NCI-H187 (cell line): ENCODE data around the gene OR9A4.
"Not testable (repeated sequence)": the region's sequence is repeated elsewhere in the genome, so short reads cannot be mapped to it uniquely, and the experiment has no call there.

Source experiments
- DNase-seq, 2 experiments: peaks; one replicate each; lab custom pipeline; 2025; lab: John Stamatoyannopoulos, UW

The OR9A4 gene

GRCh38 chr7:141916099-141916498 is at the start of gene OR9A4:
OR9A4 (plus strand) TSS chr7:141916399; CDS start chr7:141918876, 2,477 bp downstream.
- no peak for DNase-seq

DNA sequence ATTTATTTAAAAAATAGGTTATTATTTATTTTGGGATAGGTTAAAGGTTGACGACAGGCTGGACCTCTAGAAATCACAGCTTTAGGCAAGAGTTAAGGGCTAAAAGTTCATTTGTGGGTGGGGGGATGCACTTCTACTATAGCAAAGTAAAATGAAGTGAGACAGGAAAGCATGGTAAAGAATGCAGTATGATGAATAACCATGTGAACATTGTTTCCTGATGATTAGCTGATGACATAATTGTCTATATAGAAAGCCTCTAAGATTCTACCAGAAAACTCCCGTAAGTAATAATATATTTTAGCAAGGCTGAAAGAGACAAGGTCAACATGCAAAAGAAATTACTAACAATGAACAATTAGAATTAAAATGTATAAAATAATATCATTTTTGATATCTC is 49.2 kb upstream of the OR9A4 start:
- no peak for DNase-seq

DNA sequence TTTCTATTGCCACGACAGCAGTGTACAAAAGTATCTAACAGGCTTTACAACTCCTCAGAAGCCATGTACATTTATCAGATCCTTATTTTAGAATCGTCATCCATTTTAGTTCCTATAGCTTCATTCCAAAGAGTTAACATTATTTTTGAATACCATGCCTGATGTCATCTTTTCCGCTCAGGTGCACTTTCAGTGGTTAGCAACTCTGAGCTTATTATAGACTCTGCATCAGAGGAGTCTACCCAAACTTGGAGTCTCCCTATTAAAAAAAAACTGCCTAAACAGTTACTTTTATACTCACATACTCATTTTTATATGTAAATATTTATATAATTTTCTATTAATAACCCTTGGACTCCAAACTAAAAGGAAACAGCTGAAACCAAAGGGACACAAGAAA is 43.3 kb upstream of the OR9A4 start:
- DNase-seq: no peak

GRCh38 chr7:141874787-141875186 is 41.4 kb upstream of the OR9A4 start:
- no peak for DNase-seq

DNA sequence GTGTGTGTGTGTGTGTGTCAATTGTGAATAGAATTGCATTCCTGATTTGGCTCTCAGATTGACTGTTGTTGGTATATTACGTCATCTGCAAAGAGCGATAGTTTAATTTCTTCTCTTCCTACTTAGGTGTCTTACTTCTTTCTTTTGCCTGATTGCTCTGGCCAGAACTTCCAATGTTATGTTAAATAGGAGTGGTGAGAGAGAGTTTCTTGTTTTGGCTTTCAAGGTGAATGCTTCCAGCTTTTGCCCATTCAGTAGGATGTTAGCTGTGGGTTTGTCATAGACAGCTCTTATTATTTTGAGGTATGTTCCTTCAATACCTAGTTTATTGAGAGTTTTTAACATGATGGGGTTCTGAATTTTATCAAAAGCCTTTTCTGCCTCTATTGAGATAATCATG is 40.7 kb upstream of the OR9A4 start:
- no peak for DNase-seq

DNA sequence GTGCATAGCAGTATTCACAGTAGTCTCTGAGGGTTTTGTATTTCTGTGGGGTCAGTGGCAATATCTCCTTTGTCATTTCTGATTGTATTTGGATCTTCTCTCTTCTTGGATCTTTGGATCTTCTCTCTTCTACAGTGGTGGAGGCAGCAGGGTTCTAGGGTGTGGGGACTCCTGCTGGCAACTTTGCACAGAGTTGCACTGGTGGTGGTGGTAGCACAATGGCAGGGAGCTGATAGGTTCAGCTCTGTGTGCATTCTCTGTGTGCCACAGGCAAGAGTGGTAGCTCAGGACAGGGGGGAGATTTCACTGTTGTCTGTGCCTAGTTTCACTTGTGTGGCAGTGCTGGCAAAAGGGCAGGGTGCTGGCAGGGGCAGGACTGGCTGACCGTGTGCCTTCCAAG is 39.8 kb upstream of the OR9A4 start:
- DNase-seq: no peak

GRCh38 chr7:141877365-141877764 is 38.8 kb upstream of the OR9A4 start:
- DNase-seq: no peak

GRCh38 chr7:141880960-141881359 is 35.2 kb upstream of the OR9A4 start:
- no peak for DNase-seq

DNA sequence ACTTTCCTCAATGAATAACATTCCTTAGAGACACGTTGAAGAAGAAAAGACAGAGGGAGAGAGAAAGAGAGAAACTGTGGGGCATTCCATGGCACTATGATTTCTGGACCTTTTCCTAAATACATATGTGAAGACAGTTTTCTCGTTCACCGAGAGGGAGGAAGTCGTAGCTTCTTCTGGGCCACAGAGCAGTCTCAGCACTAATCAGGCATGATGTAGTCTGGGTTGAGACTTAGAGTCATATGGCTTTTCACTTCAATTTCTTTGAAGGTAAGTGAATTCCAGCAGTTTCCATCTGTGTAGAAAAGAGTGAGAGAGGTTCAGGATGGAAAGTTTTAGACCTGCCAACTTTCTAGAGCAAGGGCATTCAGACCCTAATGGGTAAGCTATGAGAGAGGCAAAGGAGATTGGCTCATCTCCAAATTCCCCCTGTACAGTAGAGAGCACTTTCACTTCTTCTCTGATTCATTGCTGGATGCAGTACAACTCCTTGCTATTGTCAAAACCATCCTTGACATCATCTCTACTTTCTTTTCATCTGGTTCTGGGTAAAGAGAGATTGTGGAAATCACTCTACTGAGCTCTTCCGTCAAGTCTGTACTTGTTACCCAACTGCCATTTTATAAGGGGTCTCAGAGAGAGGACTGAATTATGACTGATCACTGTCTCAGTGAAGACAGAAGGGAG is 31.5 kb upstream of the OR9A4 start:
- DNase-seq: no peak

- no peak for DNase-seq
Observed at GRCh38 chr7:141889321-141889720, 26.9 kb upstream of the OR9A4 start.

DNA sequence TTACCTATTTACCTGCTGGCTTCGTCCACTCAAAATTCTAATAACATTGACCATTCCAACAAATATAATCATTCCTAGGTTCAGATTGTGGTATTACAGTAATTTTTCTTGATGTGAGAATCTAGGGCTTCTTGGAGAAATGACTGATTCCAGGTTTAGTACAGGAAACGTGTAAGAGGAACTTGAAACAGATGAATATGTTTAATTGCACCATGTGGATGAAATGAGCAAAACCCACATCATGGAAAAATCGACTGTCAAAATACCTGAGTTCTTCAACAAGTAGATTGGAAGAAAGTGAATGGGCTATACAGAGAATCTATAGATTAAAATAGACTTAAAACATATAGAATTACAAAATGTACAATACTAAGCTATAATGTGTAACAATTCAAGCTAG is 24.9 kb upstream of the OR9A4 start:
- no peak for DNase-seq

DNA sequence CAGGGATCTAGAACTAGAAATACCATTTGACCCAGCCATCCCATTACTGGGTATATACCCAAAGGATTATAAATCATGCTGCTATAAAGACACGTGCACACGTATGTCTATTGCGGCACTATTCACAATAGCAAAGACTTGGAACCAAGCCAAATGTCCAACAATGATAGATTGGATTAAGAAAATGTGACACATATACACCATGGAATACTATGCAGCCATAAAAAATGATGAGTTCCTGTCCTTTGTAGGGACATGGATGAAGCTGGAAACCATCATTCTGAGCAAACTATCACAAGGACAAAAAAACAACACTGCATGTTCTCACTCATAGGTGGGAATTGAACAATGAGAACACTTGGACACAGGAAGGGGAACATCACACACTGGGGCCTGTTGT is 16.8 kb upstream of the OR9A4 start:
- not testable (repeated sequence) for DNase-seq

GRCh38 chr7:141906285-141906684 is 9.9 kb upstream of the OR9A4 start:
- no peak for DNase-seq

- no peak for DNase-seq
Observed at GRCh38 chr7:141911391-141911790, 4.8 kb upstream of the OR9A4 start.

- no peak for DNase-seq
Observed at GRCh38 chr7:141915565-141915964, 634 bp upstream of the OR9A4 start.

GRCh38 chr7:141920281-141920680 is 4.1 kb downstream of the OR9A4 start:
- DNase-seq: no peak

DNA sequence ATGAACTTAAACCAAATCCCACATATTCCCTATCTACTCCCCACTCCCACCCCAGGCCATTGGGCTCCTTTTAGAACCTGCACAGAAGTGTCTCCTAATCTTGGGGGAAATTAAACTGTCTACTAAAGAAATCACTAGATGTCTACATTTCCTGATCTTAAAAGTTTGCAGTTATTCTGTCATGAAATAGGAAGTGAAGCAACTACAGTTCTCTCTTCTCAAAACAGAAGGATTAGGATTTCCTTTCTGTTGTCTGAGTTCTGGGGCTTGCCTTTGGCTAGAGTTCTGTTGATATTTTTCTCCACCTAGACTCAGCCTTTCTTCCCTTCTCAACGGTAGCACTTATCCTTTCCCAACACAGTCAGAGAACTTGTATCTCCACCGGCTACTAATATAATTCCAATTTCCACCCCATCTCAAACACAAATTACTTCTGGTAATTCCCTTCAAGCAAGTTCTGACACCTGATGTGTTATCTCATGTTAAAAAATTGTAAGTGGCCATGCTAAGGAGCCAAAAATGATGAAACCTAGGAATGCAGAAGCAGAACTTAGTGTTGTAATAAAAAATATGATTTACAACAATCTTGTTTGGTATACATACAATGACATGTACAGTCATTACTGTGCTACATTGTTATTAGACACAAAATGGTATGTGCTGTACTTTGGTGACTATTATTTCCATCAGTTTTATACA is 12.1 kb downstream of the OR9A4 start:
- no peak for DNase-seq

DNA sequence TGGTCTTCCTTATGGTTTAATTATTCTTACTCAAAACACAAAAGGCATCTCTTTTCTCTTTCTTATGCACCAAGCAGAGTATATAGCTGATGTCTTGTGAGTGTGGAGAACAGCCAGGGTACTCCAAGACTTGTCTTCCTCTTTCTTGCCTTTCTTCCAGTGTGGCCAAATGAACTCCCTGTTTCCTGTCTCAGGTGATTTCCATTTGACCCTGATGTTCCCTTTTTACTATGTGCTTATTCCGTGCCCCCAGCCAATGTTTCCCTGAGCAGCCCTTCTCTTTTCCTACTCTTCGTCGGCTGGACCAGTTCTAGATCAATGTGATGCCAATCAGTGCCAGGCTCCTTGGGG is 12.6 kb downstream of the OR9A4 start:
- no peak for DNase-seq

- DNase-seq: no peak
Observed at GRCh38 chr7:141930211-141930610, 14.0 kb downstream of the OR9A4 start.

- no peak for DNase-seq
Observed at GRCh38 chr7:141941075-141941474, 24.9 kb downstream of the OR9A4 start.

- DNase-seq: no peak
Observed at GRCh38 chr7:141943846-141944245, 27.6 kb downstream of the OR9A4 start.

DNA sequence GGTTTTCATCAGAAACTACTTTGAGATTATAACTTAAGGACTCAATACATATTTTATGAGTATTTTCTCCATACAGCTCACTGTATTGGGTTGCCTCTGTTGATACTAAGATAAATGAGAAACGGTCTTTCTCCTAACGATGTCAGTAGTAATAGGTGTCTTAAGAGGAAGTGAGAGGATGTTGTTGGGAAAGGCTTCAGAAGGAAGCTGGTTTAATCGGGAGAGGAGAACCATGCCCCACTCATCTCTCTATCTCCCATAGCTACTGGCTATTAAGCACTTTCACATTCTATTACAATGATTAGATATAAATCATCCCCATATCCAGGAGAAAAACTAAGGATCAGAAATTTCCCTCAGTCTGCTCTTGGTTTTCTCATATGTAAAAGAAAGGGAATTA is 28.6 kb downstream of the OR9A4 start:
- no peak for DNase-seq

- no peak for DNase-seq
Observed at GRCh38 chr7:141945356-141945755, 29.2 kb downstream of the OR9A4 start.

GRCh38 chr7:141946796-141947195 is 30.6 kb downstream of the OR9A4 start, which contains the start of gene CLEC5A:
CLEC5A (minus strand) TSS chr7:141946974; CDS start chr7:141946292, 682 bp downstream.
- no peak for DNase-seq
